Endothelial cell of umbilical vein (primary cell): ENCODE results near the gene ZDHHC16. TPM values are rescaled to one million over a fixed set of nuclear protein-coding genes. Genes with fewer than 3 reads are reported as not detected.
A peak's percentile ranks its signal among the peaks of the same experiment; 100 is the strongest.

Experiments
- BruUV-seq: library from RNA; stranded (reverse); fragments of 400-500 nt; replicated peaks from 2 replicates; lab custom pipeline; 2021; lab: Mats Ljungman, UMichigan
- CTCF ChIA-PET: fragments of 300-600, 350-600 bp; sonication (Branson Sonifier 250); formaldehyde crosslinking; loops from one replicate; lab custom pipeline; 2021; ENCODE audit warnings: antibody characterized with exemption, inconsistent platforms; lab: Charles Lee
- POLR2A ChIA-PET: fragments of 300-600, 350-600 bp; sonication (Branson Sonifier 250); formaldehyde crosslinking; loops from one replicate; lab custom pipeline; 2021; ENCODE audit warnings: antibody characterized with exemption, inconsistent platforms; lab: Charles Lee
- DNase-seq: peaks from one replicate; pipeline ENCODE4 v3.0.0-alpha.2; 2011; ENCODE audit warnings: low read depth, low spot score
- FAIRE-seq: peaks from 2 replicates; lab custom pipeline; 2011; peaks lifted over from hg19 to GRCh38; lab: Jason Lieb, UNC
- H2AFZ ChIP-seq: 2 replicates; pipeline ENCODE4 v1.6.0; 2012; ENCODE audit warnings: low read depth, low read length, control low read depth, inconsistent platforms
- H3K27ac ChIP-seq: 2 replicates; pipeline ENCODE4 v1.5.1; 2011; ENCODE audit warnings: low read depth, mild to moderate bottlenecking, control low read depth, low read length, moderate library complexity; ENCODE audit not compliant: insufficient read depth
- H3K27me3 ChIP-seq, 2 experiments: 2 replicates each; pipeline versions ENCODE4 v1.6.0 to v1.6.1; 2011; ENCODE audit warnings: low read length in 2 of 2, mixed read lengths in 1 of 2; ENCODE audit not compliant: control insufficient read depth in 2 of 2, insufficient read depth in 2 of 2
- H3K36me3 ChIP-seq, 2 experiments: 2 replicates in 1 of 2; 3 replicates in 1 of 2; pipeline ENCODE4 v1.5.1; 2011; ENCODE audit warnings: low read length in 2 of 2, mild to moderate bottlenecking in 1 of 2, moderate library complexity in 1 of 2; ENCODE audit not compliant: control insufficient read depth in 2 of 2, insufficient read depth in 2 of 2; ENCODE audit errors: extremely low read depth in 1 of 2
- H3K4me1 ChIP-seq: 3 replicates; pipeline ENCODE4 v1.5.1; 2011; ENCODE audit warnings: mild to moderate bottlenecking, low read length; ENCODE audit not compliant: control insufficient read depth, insufficient read depth; ENCODE audit errors: extremely low read depth
- H3K4me2 ChIP-seq: 2 replicates; pipeline ENCODE4 v1.6.1; 2011; ENCODE audit warnings: low read length, control low read depth, mixed read lengths; ENCODE audit not compliant: insufficient read depth
- H3K4me3 ChIP-seq, 3 experiments: fragments of 200-600 bp in 1 of 3; sonication (generic), shearing (Covaris generic) in 1 of 3; replicated peaks in 1 of 3; 2 replicates each; pipeline ENCODE4 v1.5.1; 2011 to 2016; ENCODE audit warnings: control low read depth in 3 of 3, low read length in 3 of 3, mild to moderate bottlenecking in 2 of 3, inconsistent platforms in 1 of 3, low read depth in 1 of 3, moderate library complexity in 1 of 3; ENCODE audit not compliant: insufficient read depth in 1 of 3
- H3K79me2 ChIP-seq: 2 replicates; pipeline ENCODE4 v1.6.0; 2012; ENCODE audit warnings: low read length, inconsistent platforms; ENCODE audit not compliant: control insufficient read depth, insufficient read depth
- H3K9ac ChIP-seq: replicated peaks from 2 replicates; pipeline ENCODE3; 2011; ENCODE audit warnings: low read length, control low read depth; ENCODE audit not compliant: insufficient read depth; ENCODE audit errors: extremely low read depth
- H3K9me1 ChIP-seq: replicated peaks from 3 replicates; pipeline ENCODE4 v1.6.0; 2011; ENCODE audit warnings: mild to moderate bottlenecking, low read length; ENCODE audit not compliant: control insufficient read depth, insufficient read depth; ENCODE audit errors: extremely low read depth
- H3K9me3 ChIP-seq: replicated peaks from 2 replicates; pipeline ENCODE4 v1.5.1; 2012; ENCODE audit warnings: low read length, inconsistent platforms; ENCODE audit not compliant: control insufficient read depth, insufficient read depth
- H4K20me1 ChIP-seq: replicated peaks from 2 replicates; pipeline ENCODE3; 2011; ENCODE audit warnings: mild to moderate bottlenecking, low read length; ENCODE audit not compliant: control insufficient read depth, insufficient read depth; ENCODE audit errors: extremely low read depth
- MYC ChIP-seq: IDR thresholded peaks from one replicate; pipeline ENCODE4 v1.6.1; 2011; ENCODE audit warnings: mild to moderate bottlenecking, low read depth, low read length
- POLR2A ChIP-seq: IDR thresholded peaks from 2 replicates; pipeline ENCODE4 v1.6.1; 2012; ENCODE audit warnings: low read depth, mild to moderate bottlenecking, control low read depth, low read length
- dilution Hi-C: fragments of 300-500 bp; cut with MboI; formaldehyde crosslinking; loops from one replicate; pipeline ENCODE4 v1.15.0; 2019; ENCODE audit warnings: low sequenced_read_pairs; ENCODE audit not compliant: extremely low pct_ligation_motif_present
- intact Hi-C: fragments of 100-400 bp; cut with micrococcal nuclease; formaldehyde crosslinking; loops from one replicate; pipeline ENCODE4 v1.10.0; 2022
- polyA plus RNA-seq, 4 experiments: library from polyadenylated mRNA; depleted of rRNA in 3 of 4; stranded (reverse) in 3 of 4; unstranded in 1 of 4; fragments of >200 nt; gene quantifications; 2 replicates each; pipeline versions ENCODE4 v1.2.1 to v1.2.3, GENCODE V29; 2011 to 2012; ENCODE audit warnings: missing spikeins in 1 of 4
- total RNA-seq: library from RNA; stranded (reverse); gene quantifications from 2 replicates; pipeline ENCODE4 v1.2.3, GENCODE V29; 2021
- TF ChIP-seq, protein P1 (sequence below), 2 donors: IDR thresholded peaks; 1 replicate in 1 of 2; 2 replicates in 1 of 2; pipeline ENCODE4 v1.5.1; 2011; ENCODE audit warnings: low read length in 2 of 2, mild to moderate bottlenecking in 2 of 2, moderate library complexity in 2 of 2, control low read depth in 1 of 2, inconsistent platforms in 1 of 2, low read depth in 1 of 2; ENCODE audit not compliant: insufficient read depth in 1 of 2; ENCODE audit errors: extremely low read depth in 1 of 2

The ZDHHC16 gene
- total and polyA plus RNA-seq, 2 donors (not counting 3 experiments of a cell fraction or from before 2014, with no cell fraction given) = 52.0 to 125 TPM

DNA sequence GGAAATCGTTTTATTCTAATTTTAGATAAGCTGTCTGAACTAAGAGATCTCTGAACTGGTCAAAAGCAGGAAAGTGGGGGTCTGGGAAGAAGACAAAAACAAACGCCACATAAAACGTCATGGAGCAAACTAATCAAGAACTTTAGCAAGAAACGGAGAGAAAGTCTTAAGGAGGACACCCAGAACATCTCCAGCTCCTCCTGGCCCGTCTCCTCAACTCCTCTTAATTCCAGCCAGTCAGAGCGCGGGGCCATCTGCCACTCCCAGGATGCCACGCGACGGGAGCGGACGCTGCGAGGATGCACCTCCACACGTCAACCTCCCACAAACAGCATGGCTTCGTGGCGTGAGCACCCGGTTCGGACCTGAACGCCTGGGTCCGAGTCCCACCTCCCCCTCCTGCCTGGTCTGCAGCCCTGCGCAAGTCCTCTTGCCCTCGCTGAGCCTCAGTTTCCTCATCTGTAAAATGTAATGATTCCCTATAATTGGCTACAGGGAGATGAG is 51.6 kb downstream of the ZDHHC16 start:
- no peaks in the 10 kb centered on the region for H4K20me1 ChIP-seq
- dilution Hi-C loops = no loop called here

More for the DNA sequence above, 51.6 kb downstream of the ZDHHC16 start:
- peak; percentile 33 for TF ChIP-seq POLR2A
- peak; percentile 76 for TF ChIP-seq MYC
- TF ChIP-seq, protein P1, sequence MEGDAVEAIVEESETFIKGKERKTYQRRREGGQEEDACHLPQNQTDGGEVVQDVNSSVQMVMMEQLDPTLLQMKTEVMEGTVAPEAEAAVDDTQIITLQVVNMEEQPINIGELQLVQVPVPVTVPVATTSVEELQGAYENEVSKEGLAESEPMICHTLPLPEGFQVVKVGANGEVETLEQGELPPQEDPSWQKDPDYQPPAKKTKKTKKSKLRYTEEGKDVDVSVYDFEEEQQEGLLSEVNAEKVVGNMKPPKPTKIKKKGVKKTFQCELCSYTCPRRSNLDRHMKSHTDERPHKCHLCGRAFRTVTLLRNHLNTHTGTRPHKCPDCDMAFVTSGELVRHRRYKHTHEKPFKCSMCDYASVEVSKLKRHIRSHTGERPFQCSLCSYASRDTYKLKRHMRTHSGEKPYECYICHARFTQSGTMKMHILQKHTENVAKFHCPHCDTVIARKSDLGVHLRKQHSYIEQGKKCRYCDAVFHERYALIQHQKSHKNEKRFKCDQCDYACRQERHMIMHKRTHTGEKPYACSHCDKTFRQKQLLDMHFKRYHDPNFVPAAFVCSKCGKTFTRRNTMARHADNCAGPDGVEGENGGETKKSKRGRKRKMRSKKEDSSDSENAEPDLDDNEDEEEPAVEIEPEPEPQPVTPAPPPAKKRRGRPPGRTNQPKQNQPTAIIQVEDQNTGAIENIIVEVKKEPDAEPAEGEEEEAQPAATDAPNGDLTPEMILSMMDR (IDR thresholded peaks at IDR 0.05; ENCODE audit: extremely low read depth in 1 of 2, insufficient read depth in 1 of 2, low read depth in 1 of 2, low read length in 2 of 2) = no peak
- ChIA-PET POLR2A (no interaction called here), CTCF (interaction anchor here (1.0 to 1.2 kb wide), 2 partner anchors 11 to 56 kb away, joined by 4 read pairs; no protein-coding TSS in a partner anchor)
- TSS peak; percentile 21 for BruUV-seq
- Histone ChIP-seq H3K9me3 (no peaks in the 10 kb centered on the region), H3K4me2 (peak overlapping the region; percentile 86), H3K9ac (peak overlapping the region; percentile 66), H3K4me3 (peak overlapping the region; percentile 11 to 93 (median 70)), H3K27ac (peak overlapping the region; percentile 40), H3K79me2 (peaks cover 69% of the 10 kb centered on the region), H2AFZ (peak overlapping the region; percentile 55), H3K4me1 (peaks cover 33% of the 10 kb centered on the region), H3K36me3 (no peaks in the 10 kb centered on the region), H3K9me1 (no peaks in the 10 kb centered on the region), H3K27me3 (no peaks in the 10 kb centered on the region)
- FAIRE-seq (peak; percentile 84), DNase-seq (peak; percentile 74)
- intact Hi-C loops = loop anchor here (1.0 to 10.0 kb wide), 7 partner anchors 9 to 237 kb away; partner anchors contain the start of genes AVPI1, PGAM1 and ZFYVE27
